ENCODE results near the gene KCNAB1.

The KCNAB1 gene

DNA sequence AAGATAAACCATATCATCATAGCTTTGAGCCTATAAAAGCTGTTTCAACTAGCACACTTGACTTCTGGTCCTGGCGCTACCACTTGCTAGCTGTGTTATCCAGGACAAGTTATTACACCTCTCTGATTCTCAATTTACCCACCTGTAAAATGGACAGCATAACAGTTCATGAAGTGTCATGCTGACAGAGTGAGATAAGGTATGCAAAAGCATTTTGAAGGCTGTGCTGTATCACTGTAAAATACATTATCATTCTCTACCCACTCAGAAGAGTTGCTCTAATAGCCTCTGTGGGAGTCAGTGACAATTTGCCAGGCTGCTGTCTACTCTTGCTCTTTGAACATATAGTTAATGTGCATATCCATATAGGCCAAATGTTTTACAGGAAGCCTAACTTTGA lies 341.5 kb downstream of the KCNAB1 start:
- no peak for DNase-seq

DNA sequence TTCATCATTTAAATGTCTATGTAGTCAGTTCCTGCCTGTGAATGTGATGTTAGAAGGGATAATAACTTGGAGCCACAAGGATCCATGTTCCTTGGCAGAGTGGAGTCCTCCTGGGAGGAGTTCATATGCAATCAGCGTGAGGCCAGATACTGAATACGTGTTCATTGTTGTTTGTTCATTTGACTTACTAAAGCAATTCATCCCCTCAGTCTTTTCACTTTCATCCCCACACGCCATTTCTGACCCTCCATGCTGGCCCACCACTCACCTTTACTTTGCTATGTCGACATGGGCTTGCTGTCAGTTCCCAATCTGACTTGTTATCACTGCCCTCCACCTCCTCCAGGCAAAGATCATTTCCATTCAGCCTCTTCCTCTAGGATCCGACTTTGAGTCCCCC lies 342.7 kb downstream of the KCNAB1 start:
- no peak for DNase-seq

DNA sequence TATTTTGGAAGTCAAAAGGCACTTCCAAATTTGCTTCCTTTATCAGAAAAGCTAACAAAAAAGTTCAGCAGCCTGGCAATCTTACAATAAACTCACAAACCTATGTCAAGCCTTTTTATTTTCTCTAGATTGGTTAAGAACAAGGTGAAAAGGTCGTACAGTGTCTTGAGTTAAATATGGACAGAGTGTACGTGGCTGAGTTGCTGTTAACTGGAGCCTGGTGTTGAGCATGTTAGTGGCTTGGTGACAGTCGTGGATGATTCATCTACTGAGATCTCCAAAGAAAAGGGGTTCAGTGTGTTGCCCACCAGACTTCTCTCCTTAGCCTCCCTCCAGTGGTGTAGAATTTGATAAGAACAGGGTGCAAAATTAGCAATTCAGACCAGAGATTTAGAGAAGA lies 344.8 kb downstream of the KCNAB1 start:
- no peak for DNase-seq

DNA sequence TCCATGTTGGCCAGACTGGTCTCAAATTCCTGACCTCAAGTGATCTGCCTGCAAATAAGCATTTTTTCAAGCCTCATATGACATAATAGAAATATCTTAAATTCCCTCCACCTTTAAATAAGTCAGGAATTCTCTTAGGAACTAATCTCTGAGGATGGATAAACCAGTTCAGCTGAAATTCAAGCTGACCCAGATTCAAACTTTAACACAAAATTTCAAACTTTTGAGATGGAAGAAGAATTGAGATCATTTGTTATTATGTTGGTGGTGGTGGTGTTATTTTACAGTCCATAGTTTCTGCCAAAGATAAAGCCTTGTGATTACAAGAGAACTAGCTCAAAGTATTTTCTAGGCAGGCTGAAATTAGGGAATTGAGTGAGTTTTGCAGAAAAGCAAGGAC lies 349.1 kb downstream of the KCNAB1 start:
- no peak for DNase-seq

DNA sequence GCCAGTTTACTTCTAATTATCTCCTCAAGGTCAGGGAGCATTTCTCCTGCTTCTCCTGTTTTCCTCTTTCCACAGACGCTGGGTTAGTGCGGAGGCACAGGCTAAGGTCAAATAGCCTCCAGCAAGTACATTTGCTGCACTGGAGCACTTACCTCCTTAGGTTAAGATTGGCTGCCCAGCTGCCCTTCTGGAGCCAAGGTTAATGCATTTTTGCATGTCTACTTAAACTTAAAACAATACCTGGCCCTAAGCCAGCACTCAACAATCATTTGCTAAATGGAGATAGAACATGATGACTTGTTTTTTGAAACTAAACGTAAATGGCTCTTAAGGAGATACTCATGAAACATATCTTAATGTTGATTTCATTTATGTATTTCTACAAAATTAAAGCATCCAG lies 351.1 kb downstream of the KCNAB1 start:
- DNase-seq = no peak

DNA sequence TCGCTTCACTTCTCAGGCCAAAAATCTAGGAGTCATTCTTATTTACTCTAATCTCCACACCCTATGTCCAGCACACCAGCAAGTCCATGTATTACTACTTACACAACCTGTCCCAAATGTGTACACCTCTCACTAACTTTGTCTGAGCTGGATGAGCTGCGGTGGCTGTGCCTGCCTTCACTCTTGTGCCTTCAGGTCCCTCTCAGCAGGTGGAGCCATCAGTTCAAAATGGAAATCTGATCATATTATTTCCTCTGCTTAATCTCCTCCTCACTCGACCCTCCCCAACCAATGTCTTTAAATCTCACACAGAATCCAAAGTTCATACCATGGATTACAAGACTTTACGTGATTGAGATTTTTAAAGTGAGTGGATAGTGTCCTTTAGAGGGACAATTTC lies 351.8 kb downstream of the KCNAB1 start:
- peak in 1 of 5 experiments; percentile 34 for DNase-seq

DNA sequence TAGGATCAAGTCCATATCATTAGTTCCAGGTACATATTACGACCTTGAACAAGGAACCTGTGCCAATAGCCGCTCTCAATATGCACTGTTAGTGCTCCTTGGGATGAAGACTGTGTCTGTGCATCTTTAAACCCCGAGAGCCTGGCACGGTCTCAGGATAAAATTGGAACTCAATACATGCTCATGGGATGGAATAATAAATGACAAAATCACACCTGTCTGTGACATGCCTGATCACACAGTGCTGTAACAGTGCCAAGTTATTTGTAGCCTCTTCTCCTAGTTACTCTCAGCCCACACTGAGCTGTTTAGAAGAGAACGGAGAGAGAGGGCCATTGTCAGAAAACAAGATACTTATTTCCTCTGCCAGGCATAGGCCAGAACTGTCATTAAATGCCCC lies 352.3 kb downstream of the KCNAB1 start:
- DNase-seq = no peak

DNA sequence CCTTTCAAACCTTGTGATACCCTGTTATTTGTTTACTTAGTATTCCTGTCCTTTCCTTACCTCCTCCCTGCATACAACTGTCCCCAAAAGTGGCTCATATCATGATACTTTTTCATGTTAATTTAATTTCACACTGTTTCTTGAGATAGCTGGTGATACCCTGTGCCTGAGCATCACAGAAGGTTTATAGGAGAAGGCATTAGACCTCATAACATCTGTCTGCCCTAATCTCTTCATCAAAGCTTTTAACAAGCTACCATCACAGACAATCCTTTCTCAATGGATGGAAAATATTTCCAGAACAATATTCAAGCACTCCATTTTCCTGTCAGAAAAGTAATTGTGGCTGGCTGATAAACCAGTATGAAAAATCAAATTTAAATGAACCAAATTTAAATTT lies 353.0 kb downstream of the KCNAB1 start:
- DNase-seq = no peak

DNA sequence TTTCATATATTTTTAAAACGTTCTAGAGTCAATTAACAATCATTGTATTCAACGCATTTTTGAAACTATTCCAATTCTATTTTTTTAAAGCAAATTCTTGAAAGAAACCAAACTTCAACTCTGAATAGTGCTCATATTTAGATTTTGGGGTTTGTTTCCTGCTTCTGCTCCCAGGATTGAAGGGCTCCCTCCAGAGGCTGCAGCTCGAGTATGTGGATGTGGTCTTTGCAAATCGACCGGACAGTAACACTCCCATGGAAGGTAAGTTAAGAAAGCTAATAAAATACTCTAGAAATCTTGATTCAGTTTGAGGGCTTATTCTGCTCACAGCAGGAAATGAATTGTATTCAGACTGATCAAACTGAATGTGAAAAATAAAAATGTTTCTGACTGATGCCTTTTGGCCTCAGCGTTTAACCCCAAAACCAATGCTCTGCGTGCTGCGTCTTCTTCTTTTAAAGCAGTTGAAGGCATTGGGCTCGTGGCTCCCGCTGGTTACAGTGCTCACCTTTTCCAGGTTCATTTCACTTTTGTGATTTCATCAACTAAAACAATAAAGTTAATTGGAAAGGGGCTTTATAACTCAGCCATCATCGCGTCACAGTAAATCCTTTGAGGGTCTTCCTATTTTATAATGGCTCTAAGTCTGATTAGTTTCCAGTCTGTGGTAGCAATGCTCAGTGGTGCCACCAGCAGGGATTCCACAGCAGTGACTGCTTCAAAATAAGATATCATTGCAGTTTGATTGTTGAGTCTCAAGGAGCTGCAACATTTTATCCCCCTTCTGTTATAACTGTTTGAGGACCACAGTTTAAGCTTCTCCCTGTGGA lies 354.4 kb downstream of the KCNAB1 start:
- DNase-seq = peak in 1 of 5 experiments; percentile 24

DNA sequence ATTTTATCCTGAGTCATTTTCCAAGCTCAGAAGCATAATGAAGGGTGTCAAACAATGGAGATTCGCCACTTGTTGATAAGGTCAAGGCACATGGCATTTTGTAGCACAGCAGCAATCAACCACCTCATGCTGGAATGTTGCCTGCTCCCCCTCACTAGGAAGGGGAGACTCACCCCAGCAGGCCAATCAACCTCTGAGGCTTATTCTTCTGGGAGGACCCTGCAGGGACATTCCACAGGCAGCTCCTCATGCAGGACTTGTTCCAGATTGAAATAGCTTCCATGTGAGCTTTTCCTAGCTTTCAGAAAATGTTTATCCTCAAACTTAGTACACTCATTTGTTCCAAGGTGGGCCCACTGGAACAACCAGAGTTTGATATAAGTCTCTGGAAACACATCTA lies 356.9 kb downstream of the KCNAB1 start:
- no peak for DNase-seq

DNA sequence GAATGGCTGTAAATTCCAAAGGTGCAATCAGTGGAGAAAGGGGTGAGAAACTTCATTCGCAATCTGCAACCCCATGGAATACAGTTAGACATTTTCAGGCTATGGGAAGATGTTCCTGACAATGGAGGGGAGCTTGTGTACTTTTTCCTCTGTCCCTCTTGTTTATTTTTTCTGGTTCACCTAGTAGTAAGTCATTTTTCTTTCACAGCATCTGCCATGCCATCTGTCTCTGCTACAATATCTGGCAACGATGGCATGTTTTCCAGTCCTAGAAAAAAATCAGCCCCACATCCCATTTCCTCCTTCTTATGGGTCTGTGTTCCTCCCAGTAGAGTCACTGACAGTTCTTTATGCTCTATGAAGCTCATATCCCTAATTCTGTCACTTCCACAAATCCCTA lies 358.5 kb downstream of the KCNAB1 start:
- DNase-seq = no peak

DNA sequence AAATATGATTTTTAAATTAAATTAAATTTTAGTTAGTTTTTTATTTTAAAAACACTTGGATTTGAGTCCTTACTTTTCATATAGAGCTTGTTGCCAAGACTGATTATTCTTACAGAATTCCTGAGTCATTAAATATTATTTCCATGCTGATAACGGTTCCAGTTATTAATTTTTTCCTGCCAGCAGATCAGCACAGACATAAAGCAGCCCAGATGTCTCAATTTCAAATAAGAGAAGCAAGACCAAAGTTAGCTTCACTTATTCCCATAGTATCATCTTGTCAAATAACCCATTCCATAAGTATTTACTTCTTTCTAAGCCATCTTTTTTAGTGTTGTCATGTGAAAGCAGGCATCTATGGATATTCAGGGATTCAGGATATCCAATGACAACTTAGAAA lies 359.2 kb downstream of the KCNAB1 start:
- DNase-seq = no peak

DNA sequence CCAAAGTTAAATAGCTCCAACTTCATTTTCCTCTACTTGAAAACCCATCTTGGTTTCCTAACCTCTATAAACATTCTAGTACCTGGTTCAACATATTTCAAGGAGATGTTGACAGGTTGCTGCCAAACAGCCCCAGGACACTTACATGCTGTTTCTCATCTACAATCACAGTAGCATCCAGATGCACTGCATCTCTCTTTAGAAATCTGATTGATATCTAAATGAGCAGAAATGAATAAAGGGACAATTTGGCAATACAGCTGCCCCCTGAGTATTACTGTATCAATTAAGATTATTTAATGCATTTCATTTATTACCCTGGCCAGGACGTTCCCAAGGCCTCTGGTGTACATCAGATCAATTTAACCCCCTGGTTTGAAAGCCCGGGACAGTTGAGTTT lies 360.6 kb downstream of the KCNAB1 start:
- DNase-seq = no peak

DNA sequence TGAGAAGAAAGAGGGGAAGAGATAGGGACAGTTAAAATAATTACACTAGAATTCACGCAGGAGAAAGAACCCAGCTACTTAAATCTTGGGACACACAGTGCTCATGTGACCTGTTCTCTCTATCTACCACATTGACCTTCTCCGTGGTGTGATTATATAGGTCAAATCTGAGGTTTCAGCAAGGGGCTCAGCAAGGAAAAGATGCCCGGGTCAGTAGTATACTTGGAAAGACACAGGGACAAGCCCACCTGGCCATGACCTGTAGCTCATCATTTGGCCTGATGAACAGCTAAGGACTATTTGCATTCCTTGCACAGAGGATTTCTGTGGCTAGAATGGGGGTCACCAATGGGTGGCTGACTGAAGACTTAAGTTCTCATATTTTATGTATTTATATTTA lies 362.6 kb downstream of the KCNAB1 start:
- DNase-seq = no peak

DNA sequence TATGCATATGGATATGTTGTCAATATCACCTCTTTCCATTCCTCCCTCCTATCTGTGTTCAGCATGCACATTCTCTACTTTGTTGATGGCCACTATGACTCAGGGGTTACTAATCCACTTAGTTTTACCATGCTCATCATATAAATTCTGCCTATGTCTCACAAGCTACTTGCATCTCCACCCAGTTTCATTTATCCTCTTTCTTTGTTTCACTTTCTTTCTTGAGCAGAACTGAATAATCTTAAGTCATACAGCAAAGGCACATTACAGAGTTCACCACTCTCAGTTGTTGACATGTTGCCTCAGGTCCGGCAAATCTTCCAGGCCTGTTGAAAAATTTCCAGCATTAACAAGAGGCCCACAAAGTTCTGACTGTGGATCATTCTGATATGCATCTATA lies 363.0 kb downstream of the KCNAB1 start:
- peak in 2 of 5 experiments; percentile 26 to 93 for DNase-seq

DNA sequence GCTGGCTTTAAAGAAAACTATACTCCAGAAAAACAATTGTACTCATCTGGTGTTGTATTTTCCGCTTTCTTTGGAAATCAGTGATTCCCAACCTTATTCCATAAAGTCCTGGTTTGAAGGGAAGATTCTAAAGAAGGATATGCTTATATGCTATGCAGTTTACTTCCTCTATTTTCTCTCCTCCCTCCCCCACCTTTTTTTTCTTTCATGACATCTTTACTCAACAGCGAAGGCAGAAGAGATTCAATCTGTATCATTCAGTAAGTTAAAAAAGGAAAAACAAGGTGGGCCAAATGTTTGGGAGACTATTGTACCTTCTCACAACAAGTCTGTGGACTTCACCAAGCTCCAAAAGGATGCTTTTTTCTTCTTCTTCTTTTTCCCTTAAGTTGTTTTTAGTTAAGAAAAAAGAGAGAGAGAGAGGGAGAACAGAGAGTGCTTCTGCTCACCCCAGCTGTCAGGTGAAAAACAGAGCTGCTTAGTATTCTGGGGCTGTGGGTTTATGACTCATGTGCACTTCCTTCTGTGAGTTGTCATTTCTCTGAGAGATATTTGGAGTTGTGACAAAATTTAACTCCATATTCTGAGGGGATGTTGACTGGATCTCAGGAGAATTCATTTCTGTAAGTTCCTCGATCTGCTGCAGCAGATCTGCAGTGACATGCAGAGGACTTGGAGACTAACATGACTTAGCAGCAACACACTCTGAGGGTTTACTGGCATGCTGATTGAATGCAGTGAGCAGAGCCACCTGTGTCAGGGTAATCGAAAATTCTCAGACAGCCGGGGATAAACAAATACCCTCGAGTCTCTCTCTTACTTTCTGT lies 363.8 kb downstream of the KCNAB1 start:
- peak in 4 of 5 experiments; percentile 8 to 93 (median 31) for DNase-seq

DNA sequence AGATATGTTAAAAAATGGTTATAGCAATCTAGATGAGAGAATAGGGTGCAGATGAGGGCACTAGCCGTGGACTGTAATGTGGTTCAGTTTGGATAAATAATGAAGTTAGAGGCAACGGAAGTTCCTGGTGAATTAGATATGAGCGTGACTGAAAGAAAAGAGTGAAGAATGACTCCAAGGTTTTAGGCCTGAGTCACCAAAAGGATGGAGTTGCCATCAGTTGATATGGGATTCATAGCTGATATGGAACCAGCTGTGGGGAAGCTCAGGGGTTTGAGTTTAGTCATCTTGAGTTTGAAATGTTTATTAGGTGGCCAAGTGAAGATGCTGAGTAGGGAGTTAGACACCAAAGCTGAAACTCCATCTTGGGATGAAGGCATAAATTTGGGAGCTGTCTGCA lies 368.4 kb downstream of the KCNAB1 start:
- DNase-seq = no peak

DNA sequence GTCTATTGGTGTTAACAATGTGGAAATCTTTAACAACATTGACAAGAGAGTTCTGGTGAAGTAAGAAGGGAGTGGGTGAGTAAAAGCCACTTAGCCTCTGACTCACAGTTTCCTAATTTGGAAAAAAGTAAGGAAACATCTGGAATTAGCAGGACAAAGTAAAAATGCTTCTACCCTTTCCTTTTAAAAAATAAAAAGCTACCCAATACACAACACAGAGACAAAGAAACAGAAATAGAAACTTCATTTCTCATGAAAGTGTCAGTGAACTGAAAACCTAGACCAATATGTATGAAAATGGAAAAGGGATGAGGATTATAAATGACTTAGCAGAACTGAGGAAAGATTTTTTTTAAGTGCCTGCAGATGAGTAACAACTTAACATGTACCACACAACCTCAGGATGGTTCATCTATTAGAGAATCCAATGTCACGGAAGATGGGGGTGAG lies 369.1 kb downstream of the KCNAB1 start:
- no peak for DNase-seq

DNA sequence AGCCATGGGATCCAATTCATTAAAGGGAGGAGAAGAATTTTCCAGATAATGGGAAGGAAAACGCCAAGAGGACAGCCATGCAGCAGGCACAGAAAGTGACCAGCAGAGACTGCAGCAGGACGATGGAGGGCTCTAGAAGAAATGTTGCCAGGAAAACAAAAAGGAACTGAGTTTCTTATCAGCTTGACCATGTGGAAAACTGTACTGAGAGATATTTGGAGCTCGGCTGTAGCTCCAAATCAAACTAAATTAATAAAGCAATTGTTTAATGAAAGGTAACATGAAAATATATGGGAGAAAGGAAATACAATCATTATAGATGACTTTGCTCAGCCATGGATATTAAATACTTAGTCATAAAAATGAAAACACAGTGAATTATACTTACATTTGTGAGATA lies 370.8 kb downstream of the KCNAB1 start:
- no peak for DNase-seq

DNA sequence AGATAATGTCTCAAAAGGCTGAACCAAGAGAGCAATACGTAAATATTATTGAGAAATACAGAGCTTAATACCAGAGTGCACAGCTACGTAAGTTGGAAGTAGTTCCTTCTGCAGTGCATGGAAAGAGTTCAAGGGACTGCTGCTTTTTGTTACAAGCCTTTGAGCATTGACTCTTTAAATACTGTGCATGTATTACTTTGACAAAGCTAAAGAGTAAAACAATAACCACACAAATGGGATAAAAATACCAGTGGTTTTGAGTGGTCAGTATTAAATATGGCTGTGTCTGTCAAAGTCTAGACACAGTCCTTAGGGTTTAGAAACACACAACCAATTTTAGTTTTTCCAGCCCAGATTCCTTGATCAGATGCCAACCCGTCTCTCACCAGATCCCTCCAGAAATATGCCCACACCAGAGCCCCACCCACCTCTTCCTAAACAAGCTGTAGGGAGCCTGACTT lies 372.5 kb downstream of the KCNAB1 start:
- no peak for DNase-seq

DNA sequence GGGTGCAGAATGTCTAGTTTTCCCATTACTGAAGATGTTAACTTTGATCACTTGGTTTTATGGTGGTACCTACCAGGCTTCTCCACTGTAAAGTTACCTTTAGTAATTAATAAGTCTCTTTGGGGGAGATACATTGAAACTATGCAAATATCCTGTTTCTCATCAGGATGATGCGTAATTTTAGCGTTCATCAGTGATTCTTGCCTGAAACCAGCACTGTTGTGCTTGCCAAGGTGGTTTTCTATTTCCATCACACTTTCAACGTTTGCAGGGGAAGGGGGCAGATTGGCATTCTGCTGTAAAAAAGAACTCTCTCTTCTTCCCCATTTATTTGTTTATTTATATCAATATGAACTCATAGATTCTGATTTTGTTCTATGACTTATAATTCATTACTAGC lies 373.5 kb downstream of the KCNAB1 start:
- DNase-seq = no peak

DNA sequence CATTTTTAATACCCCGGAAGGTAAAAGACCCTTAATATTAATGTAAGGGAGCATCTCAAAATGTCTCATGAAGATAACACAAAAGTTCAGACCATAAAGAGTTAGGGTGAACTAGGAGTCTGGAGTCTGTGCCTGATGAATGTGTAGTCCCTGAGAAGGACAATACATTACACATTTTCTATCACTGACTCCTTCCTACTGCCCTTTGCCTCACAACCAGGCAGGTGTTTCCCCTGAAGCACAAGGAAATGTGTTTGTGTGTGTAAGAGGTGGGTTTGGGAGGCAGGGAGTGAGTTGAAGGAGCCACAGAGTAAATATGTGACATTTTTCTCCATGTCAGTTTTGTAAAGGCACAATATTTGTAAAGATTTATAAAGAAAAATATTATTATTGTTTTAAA lies 375.4 kb downstream of the KCNAB1 start:
- DNase-seq = no peak

DNA sequence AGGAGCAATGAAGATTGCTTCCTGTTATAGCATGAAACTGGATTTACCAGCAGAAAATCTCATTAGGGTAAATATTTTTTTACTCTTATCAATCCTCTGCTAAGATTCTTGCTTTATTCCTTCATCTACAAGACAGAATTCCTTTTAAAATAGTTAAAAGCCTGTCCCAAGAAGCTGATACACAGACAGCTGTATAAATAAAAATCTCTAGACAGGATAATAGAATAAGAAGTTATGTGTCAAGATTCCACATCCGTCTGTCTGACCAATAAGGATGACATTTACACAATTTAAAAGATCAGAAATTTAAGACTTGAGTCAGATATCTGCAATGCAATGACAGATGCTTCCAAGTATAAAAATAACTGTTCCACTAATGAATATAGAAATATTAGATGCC lies 376.9 kb downstream of the KCNAB1 start:
- no peak for DNase-seq

DNA sequence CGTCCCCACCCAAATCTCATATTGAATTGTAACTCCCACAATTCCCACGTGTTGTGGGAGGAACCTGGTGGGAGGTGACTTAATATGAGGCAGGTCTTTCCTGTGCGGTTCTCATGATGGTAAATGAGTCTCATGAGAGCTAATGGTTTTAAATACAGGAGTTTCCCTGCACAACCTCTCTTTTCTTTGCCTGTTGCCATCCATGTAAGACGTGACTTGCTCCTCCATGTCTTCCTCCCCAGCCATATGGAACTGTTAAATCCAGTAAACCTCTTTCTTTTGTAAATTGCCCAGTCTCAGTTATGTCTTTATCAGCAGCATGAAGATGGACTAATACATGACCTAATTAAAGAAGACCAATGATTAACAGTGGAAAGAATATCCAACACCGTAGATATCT lies 377.9 kb downstream of the KCNAB1 start:
- no peak for DNase-seq

Measured in T-helper 2 cell (primary cell).